HEK293 (cell line): ENCODE measurements around the gene FGD3.
"Not testable (repeated sequence)": the region's sequence is repeated elsewhere in the genome, so short reads cannot be mapped to it uniquely, and the experiment has no call there.

Experiments used
- CTCF ChIA-PET: fragments of 350-600 bp; formaldehyde crosslinking; extraction: SDS; loops from one replicate; lab custom pipeline; 2021; ENCODE audit warnings: antibody characterized with exemption; lab: Yijun Ruan, JAX
- POLR2A ChIA-PET: fragments of 300-600 bp; formaldehyde crosslinking; extraction: SDS; loops from one replicate; lab custom pipeline; 2020; ENCODE audit warnings: antibody characterized with exemption, inconsistent platforms; lab: Yijun Ruan, JAX
- H3K27ac ChIP-seq: fragments of 200-500 bp; sonication (Bioruptor generic); 2 replicates; pipeline ENCODE4 v1.5.1; 2014; ENCODE audit warnings: low read depth, low read length, control low read depth, inconsistent platforms; ENCODE audit errors: extremely low read depth
- H3K36me3 ChIP-seq, 2 experiments: fragments of 200-500 bp in 1 of 2; sonication (Bioruptor generic) in 1 of 2; 1 replicate in 1 of 2; 2 replicates in 1 of 2; pipeline ENCODE4 v1.5.1; 2014 to 2017; ENCODE audit warnings: inconsistent platforms in 2 of 2, low read length in 2 of 2; ENCODE audit not compliant: control insufficient read depth in 2 of 2, insufficient read depth in 1 of 2
- H3K4me1 ChIP-seq: fragments of 200-500 bp; sonication (Bioruptor generic); 2 replicates; pipeline ENCODE4 v1.5.1; 2014; ENCODE audit warnings: mild to moderate bottlenecking, low read length, inconsistent platforms; ENCODE audit not compliant: control insufficient read depth, insufficient read depth
- H3K4me3 ChIP-seq: 2 replicates; pipeline ENCODE4 v1.5.1; 2011; ENCODE audit warnings: low read depth, mild to moderate bottlenecking, control low read depth, low read length, moderate library complexity
- H3K9me3 ChIP-seq: fragments of 200-500 bp; sonication (Bioruptor generic); 2 replicates; pipeline ENCODE4 v1.5.1; 2014; ENCODE audit warnings: low read depth, low read length, inconsistent platforms; ENCODE audit not compliant: control insufficient read depth, insufficient read depth
- CTCF ChIP-seq: fragments of 450-650 bp; formaldehyde crosslinking; IDR thresholded peaks from 2 replicates; pipeline ENCODE4 v1.5.1; 2016; ENCODE audit warnings: missing biosample characterization, missing genetic modification characterization
- GLIS1 ChIP-seq: fragments of 450-650 bp; formaldehyde crosslinking; IDR thresholded peaks from 2 replicates; pipeline ENCODE4 v1.5.1; 2016; ENCODE audit warnings: missing biosample characterization, missing genetic modification characterization
- GLIS2 ChIP-seq: fragments of 450-650 bp; formaldehyde crosslinking; IDR thresholded peaks from 2 replicates; pipeline ENCODE4 v1.5.1; 2016; ENCODE audit warnings: missing biosample characterization, missing genetic modification characterization
- KLF17 ChIP-seq: fragments of 450-650 bp; formaldehyde crosslinking; IDR thresholded peaks from 2 replicates; pipeline ENCODE4 v1.5.1; 2016; ENCODE audit warnings: missing biosample characterization, missing genetic modification characterization
- SP2 ChIP-seq: fragments of 450-650 bp; formaldehyde crosslinking; IDR thresholded peaks from 2 replicates; pipeline ENCODE4 v1.5.1; 2016; ENCODE audit warnings: missing biosample characterization, missing genetic modification characterization
- SP3 ChIP-seq: fragments of 450-650 bp; formaldehyde crosslinking; IDR thresholded peaks from 2 replicates; pipeline ENCODE4 v1.5.1; 2016; ENCODE audit warnings: missing biosample characterization, missing genetic modification characterization
- SP7 ChIP-seq: fragments of 450-650 bp; formaldehyde crosslinking; IDR thresholded peaks from 2 replicates; pipeline ENCODE4 v1.5.1; 2016; ENCODE audit warnings: missing biosample characterization, missing genetic modification characterization
- YY2 ChIP-seq: fragments of 450-650 bp; formaldehyde crosslinking; IDR thresholded peaks from 2 replicates; pipeline ENCODE4 v1.5.1; 2016; ENCODE audit warnings: missing biosample characterization, missing genetic modification characterization
- ZBTB17 ChIP-seq: fragments of 450-650 bp; formaldehyde crosslinking; IDR thresholded peaks from 2 replicates; pipeline ENCODE4 v1.5.1; 2016; ENCODE audit warnings: missing biosample characterization, missing genetic modification characterization
- ZBTB48 ChIP-seq: fragments of 450-650 bp; formaldehyde crosslinking; IDR thresholded peaks from 2 replicates; pipeline ENCODE4 v1.5.1; 2016; ENCODE audit warnings: missing biosample characterization, missing genetic modification characterization
- ZBTB8A ChIP-seq: fragments of 450-650 bp; formaldehyde crosslinking; IDR thresholded peaks from 2 replicates; pipeline ENCODE4 v1.5.1; 2016; ENCODE audit warnings: missing biosample characterization, missing genetic modification characterization
- ZFHX2 ChIP-seq: fragments of 450-650 bp; formaldehyde crosslinking; conservative IDR thresholded peaks from 2 replicates; pipeline ENCODE4 v1.5.1; 2016; ENCODE audit warnings: missing biosample characterization, missing genetic modification characterization
- ZFP3 ChIP-seq: fragments of 450-650 bp; formaldehyde crosslinking; IDR thresholded peaks from 2 replicates; pipeline ENCODE4 v1.5.1; 2016; ENCODE audit warnings: low read depth, missing biosample characterization, missing genetic modification characterization
- ZIC2 ChIP-seq: fragments of 450-650 bp; formaldehyde crosslinking; IDR thresholded peaks from 2 replicates; pipeline ENCODE4 v1.5.1; 2016; ENCODE audit warnings: missing biosample characterization, missing genetic modification characterization
- ZNF16 ChIP-seq: fragments of 450-650 bp; formaldehyde crosslinking; IDR thresholded peaks from 2 replicates; pipeline ENCODE4 v1.5.1; 2016; ENCODE audit warnings: low read depth, missing biosample characterization, missing genetic modification characterization
- ZNF239 ChIP-seq: fragments of 450-650 bp; formaldehyde crosslinking; IDR thresholded peaks from 2 replicates; pipeline ENCODE4 v1.5.1; 2016; ENCODE audit warnings: missing biosample characterization, missing genetic modification characterization
- ZNF266 ChIP-seq: fragments of 450-650 bp; formaldehyde crosslinking; IDR thresholded peaks from 2 replicates; pipeline ENCODE4 v1.5.1; 2016; ENCODE audit warnings: missing biosample characterization, missing genetic modification characterization, low read depth
- ZNF335 ChIP-seq: fragments of 450-650 bp; formaldehyde crosslinking; conservative IDR thresholded peaks from 2 replicates; pipeline ENCODE4 v1.5.1; 2016; ENCODE audit warnings: missing biosample characterization, missing genetic modification characterization
- ZNF341 ChIP-seq: fragments of 450-650 bp; formaldehyde crosslinking; IDR thresholded peaks from 2 replicates; pipeline ENCODE4; 2016; ENCODE audit warnings: low read depth, missing biosample characterization, missing genetic modification characterization
- ZNF350 ChIP-seq: fragments of 450-650 bp; formaldehyde crosslinking; IDR thresholded peaks from 2 replicates; pipeline ENCODE4 v1.5.0; 2017; ENCODE audit warnings: missing biosample characterization, mild to moderate bottlenecking, missing genetic modification characterization
- ZNF354C ChIP-seq: fragments of 450-650 bp; formaldehyde crosslinking; IDR thresholded peaks from 2 replicates; pipeline ENCODE4 v1.5.1; 2016; ENCODE audit warnings: missing biosample characterization, missing genetic modification characterization, low read depth, borderline replicate concordance
- ZNF423 ChIP-seq: fragments of 450-650 bp; formaldehyde crosslinking; IDR thresholded peaks from 2 replicates; pipeline ENCODE4 v1.5.1; 2016; ENCODE audit warnings: missing biosample characterization, missing genetic modification characterization
- ZNF596 ChIP-seq: fragments of 450-650 bp; IDR thresholded peaks from 2 replicates; pipeline ENCODE4 v1.5.0; 2018; ENCODE audit warnings: missing biosample characterization, mild to moderate bottlenecking, missing genetic modification characterization, moderate library complexity
- ZXDB ChIP-seq: fragments of 450-650 bp; formaldehyde crosslinking; IDR thresholded peaks from 2 replicates; pipeline ENCODE4 v1.5.1; 2016; ENCODE audit warnings: missing biosample characterization, missing genetic modification characterization

FGD3 gene, protein sequence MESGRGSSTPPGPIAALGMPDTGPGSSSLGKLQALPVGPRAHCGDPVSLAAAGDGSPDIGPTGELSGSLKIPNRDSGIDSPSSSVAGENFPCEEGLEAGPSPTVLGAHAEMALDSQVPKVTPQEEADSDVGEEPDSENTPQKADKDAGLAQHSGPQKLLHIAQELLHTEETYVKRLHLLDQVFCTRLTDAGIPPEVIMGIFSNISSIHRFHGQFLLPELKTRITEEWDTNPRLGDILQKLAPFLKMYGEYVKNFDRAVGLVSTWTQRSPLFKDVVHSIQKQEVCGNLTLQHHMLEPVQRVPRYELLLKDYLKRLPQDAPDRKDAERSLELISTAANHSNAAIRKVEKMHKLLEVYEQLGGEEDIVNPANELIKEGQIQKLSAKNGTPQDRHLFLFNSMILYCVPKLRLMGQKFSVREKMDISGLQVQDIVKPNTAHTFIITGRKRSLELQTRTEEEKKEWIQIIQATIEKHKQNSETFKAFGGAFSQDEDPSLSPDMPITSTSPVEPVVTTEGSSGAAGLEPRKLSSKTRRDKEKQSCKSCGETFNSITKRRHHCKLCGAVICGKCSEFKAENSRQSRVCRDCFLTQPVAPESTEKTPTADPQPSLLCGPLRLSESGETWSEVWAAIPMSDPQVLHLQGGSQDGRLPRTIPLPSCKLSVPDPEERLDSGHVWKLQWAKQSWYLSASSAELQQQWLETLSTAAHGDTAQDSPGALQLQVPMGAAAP

GRCh38 chr9:92947268-92948037 is at the start of gene FGD3:
FGD3 (plus strand) TSS chr9:92947523; CDS start chr9:92976257, 28,734 bp downstream.
- Histone ChIP-seq H3K9me3 (no peaks in the 10 kb centered on the region), H3K36me3 (no peaks in the 10 kb centered on the region), H3K27ac (peak within 1 kb of the TSS; percentile 17; the same call in 1 of the 2 replicates), H3K4me1 (no peaks in the 10 kb centered on the region)
- POLR2A ChIA-PET = no interaction called here
- CTCF ChIA-PET = interaction anchor here (0.9 kb wide), 1 partner anchor 10 kb away, joined by 3 read pairs; no protein-coding TSS in a partner anchor
- no peak for TF ChIP-seq ZNF350 (tag by site-specific recombination)
- TF ChIP-seq ZXDB (tag by site-specific recombination) = 0 out of 2 replicates have a peak, but pooled peaks have one; percentile 31
- TF ChIP-seq ZFP3 (tag by site-specific recombination) = no peak
- TF ChIP-seq SP7 = peak; percentile 32; the same call in 1 of the 2 replicates
- peak; percentile 87 for TF ChIP-seq GLIS1 (tag by site-specific recombination)
- peak; percentile 67 for TF ChIP-seq SP2 (tag by site-specific recombination)
- TF ChIP-seq ZIC2 (tag by site-specific recombination) = peak; percentile 95
- peak; percentile 92 for TF ChIP-seq ZNF423
- TF ChIP-seq ZBTB8A (tag by site-specific recombination) = peak; percentile 52; the same call in 1 of the 2 replicates
- no peak for TF ChIP-seq KLF17 (tag by site-specific recombination)
- TF ChIP-seq ZNF266 (tag by site-specific recombination) = no peak
- TF ChIP-seq ZNF16 (tag by site-specific recombination) = no peak
- peak; percentile 61 for TF ChIP-seq ZBTB17 (tag by site-specific recombination)
- 0 out of 2 replicates have a peak, but pooled peaks have one; percentile 38 for TF ChIP-seq ZFHX2
- peak; percentile 88 for TF ChIP-seq ZNF335 (tag by site-specific recombination)
- no peak for TF ChIP-seq ZNF354C (tag by site-specific recombination)
- TF ChIP-seq GLIS2 = peak; percentile 87
- TF ChIP-seq ZNF596 (tag by site-specific recombination) = no peak
- TF ChIP-seq ZNF239 (tag by site-specific recombination) = no peak
- peak; percentile 58 for TF ChIP-seq SP3 (tag by site-specific recombination)
- TF ChIP-seq YY2 (tag by site-specific recombination) = no peak
- peak; percentile 65; the same call in 1 of the 2 replicates for TF ChIP-seq ZBTB48 (tag by site-specific recombination)
- TF ChIP-seq, all 188 proteins: peak for 13
- H3K4me3 ChIP-seq = peak within 1 kb of the TSS; percentile 43

DNA sequence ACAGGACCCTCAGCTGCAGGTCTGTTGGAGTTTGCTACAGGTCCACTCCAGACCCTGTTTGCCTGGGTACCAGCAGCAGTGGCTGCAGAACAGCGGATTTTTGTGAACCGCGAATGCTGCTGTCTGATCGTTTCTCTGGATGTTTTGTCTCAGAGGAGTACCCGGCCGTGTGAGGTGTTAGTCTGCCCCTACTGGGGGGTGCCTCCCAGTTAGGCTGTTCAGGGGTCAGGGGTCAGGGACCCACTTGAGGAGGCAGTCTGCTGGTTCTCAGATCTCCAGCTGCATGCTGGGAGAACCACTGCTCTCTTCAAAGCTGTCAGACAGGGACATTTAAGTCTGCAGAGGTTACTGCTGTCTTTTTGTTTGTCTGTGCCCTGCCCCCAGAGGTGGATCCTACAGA is 42.2 kb upstream of the FGD3 start:
- TF ChIP-seq CTCF (tag by site-specific recombination) = peak; percentile 23; the same call in 1 of the 2 replicates
- TF ChIP-seq ZNF341 (tag by site-specific recombination) = peak; percentile 57
- peak; percentile 46; the same call in 1 of the 2 replicates for TF ChIP-seq GLIS2
- peak; percentile 64 for TF ChIP-seq GLIS1 (tag by site-specific recombination)
- TF ChIP-seq ZIC2 (tag by site-specific recombination) = peak; percentile 17; the same call in 1 of the 2 replicates
- H3K9me3 ChIP-seq, H3K27ac ChIP-seq, H3K4me3 ChIP-seq, CTCF ChIA-PET, H3K4me1 ChIP-seq, H3K36me3 ChIP-seq, POLR2A ChIA-PET: not testable (repeated sequence)
